Keratinocyte (primary cell): ENCODE data around the gene TWIST2. TPM values are rescaled to one million over a fixed set of nuclear protein-coding genes. Genes with fewer than 3 reads are reported as not detected.

Experiments used
- DNase-seq: peaks from one replicate; pipeline ENCODE4 v3.0.0-alpha.2; 2011; ENCODE audit warnings: low read depth, missing footprints, low spot score
- FAIRE-seq: peaks from 2 replicates; lab custom pipeline; 2011; peaks lifted over from hg19 to GRCh38; lab: Jason Lieb, UNC
- H2AFZ ChIP-seq: 2 replicates; pipeline ENCODE4 v1.6.0; 2012; ENCODE audit warnings: low read length, control low read depth, inconsistent platforms; ENCODE audit not compliant: control insufficient read depth
- H3K27ac ChIP-seq: 2 replicates; pipeline ENCODE4 v1.5.1; 2011; ENCODE audit warnings: low read length; ENCODE audit not compliant: control insufficient read depth, insufficient read depth
- H3K27me3 ChIP-seq: 3 replicates; pipeline ENCODE4 v1.6.0; 2011; ENCODE audit warnings: low read length; ENCODE audit not compliant: control insufficient read depth, insufficient read depth; ENCODE audit errors: extremely low read depth
- H3K36me3 ChIP-seq, 2 experiments: 2 replicates in 1 of 2; 3 replicates in 1 of 2; pipeline ENCODE4 v1.5.1; 2011; ENCODE audit warnings: low read length in 2 of 2, mild to moderate bottlenecking in 1 of 2; ENCODE audit not compliant: control insufficient read depth in 2 of 2, insufficient read depth in 2 of 2; ENCODE audit errors: extremely low read depth in 1 of 2
- H3K4me1 ChIP-seq: 3 replicates; pipeline ENCODE4 v1.5.1; 2011; ENCODE audit warnings: low read length; ENCODE audit not compliant: control insufficient read depth, insufficient read depth; ENCODE audit errors: extremely low read depth
- H3K4me2 ChIP-seq: 3 replicates; pipeline ENCODE4 v1.6.0; 2011; ENCODE audit warnings: low read depth, low read length; ENCODE audit not compliant: control insufficient read depth, insufficient read depth; ENCODE audit errors: extremely low read depth
- H3K4me3 ChIP-seq, 3 experiments: fragments of 200-600 bp in 1 of 3; sonication (generic) in 1 of 3; 2 replicates in 2 of 3; 3 replicates in 1 of 3; pipeline ENCODE4 v1.5.1; 2011 to 2016; ENCODE audit warnings: low read length in 3 of 3, mild to moderate bottlenecking in 3 of 3, control low read depth in 2 of 3, inconsistent platforms in 1 of 3, low read depth in 1 of 3, mixed read lengths in 1 of 3, mixed run types in 1 of 3, moderate library complexity in 1 of 3; ENCODE audit not compliant: control insufficient read depth in 2 of 3, insufficient read depth in 2 of 3; ENCODE audit errors: extremely low read depth in 1 of 3
- H3K79me2 ChIP-seq: 2 replicates; pipeline ENCODE4 v1.6.0; 2012; ENCODE audit warnings: low read length; ENCODE audit not compliant: control insufficient read depth, insufficient read depth
- H3K9ac ChIP-seq: 3 replicates; pipeline ENCODE4 v1.6.0; 2011; ENCODE audit warnings: low read length; ENCODE audit not compliant: control insufficient read depth, insufficient read depth; ENCODE audit errors: extremely low read depth
- H3K9me1 ChIP-seq: 3 replicates; pipeline ENCODE4 v1.6.0; 2011; ENCODE audit warnings: low read length; ENCODE audit not compliant: control insufficient read depth, insufficient read depth; ENCODE audit errors: extremely low read depth
- H3K9me3 ChIP-seq: 2 replicates; pipeline ENCODE4 v1.5.1; 2012; ENCODE audit warnings: low read depth, low read length; ENCODE audit not compliant: control insufficient read depth
- H4K20me1 ChIP-seq: 3 replicates; pipeline ENCODE4 v1.6.0; 2011; ENCODE audit warnings: low read length; ENCODE audit not compliant: control insufficient read depth, insufficient read depth; ENCODE audit errors: extremely low read depth
- CTCF ChIP-seq, 3 experiments: IDR thresholded peaks in 1 of 3; conservative IDR thresholded peaks in 1 of 3; optimal IDR thresholded peaks in 1 of 3; 2 replicates in 2 of 3; 3 replicates in 1 of 3; pipeline versions ENCODE3 to v1.5.1; 2011; ENCODE audit warnings: low read length in 3 of 3, mild to moderate bottlenecking in 3 of 3, moderate library complexity in 2 of 3, control low read depth in 1 of 3, inconsistent platforms in 1 of 3; ENCODE audit not compliant: insufficient read depth in 2 of 3; ENCODE audit errors: extremely low read depth in 1 of 3
- EZH2 ChIP-seq: IDR thresholded peaks from one replicate; pipeline ENCODE4 v1.6.1; 2012; ENCODE audit warnings: inconsistent platforms, mild to moderate bottlenecking, low read length, moderate library complexity
- dilution Hi-C: fragments of 300-500 bp; cut with MboI; formaldehyde crosslinking; loops from one replicate; pipeline ENCODE4 v1.7.0; 2020; ENCODE audit warnings: low sequenced_read_pairs; ENCODE audit not compliant: extremely low pct_ligation_motif_present
- polyA plus RNA-seq, 5 experiments: library from polyadenylated mRNA; depleted of rRNA in 3 of 5; stranded (reverse) in 3 of 5; stranded (forward) in 1 of 5; unstranded in 1 of 5; fragments of >200 nt; gene quantifications; 1 replicate in 1 of 5; 2 replicates in 3 of 5; 3 replicates in 1 of 5; pipeline versions ENCODE4 v1.2.1 to v1.2.3, GENCODE V29; 2011 to 2012; ENCODE audit warnings: missing spikeins in 2 of 5, low read depth in 1 of 5, low replicate concordance in 1 of 5

TWIST2 gene
- polyA plus RNA-seq, 1 donor (not counting 4 experiments of a cell fraction or from before 2014, with no cell fraction given) = 5.5 TPM

DNA sequence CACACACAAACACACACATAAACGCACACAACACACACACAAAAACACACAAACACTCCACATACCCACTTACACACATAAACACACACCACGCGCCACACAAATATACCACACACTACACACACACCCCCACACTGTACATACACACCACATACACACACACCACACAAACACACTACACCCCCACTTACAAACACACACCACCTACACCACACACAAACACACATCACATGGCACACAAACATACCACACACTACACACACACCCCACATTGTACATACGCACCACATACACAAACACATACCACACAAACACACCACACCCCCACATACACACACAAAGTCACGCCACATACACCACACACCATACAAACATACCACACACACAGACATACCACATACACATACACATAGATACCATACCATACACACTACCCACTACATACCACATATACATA, 59.9 kb downstream of the TWIST2 start:
- no peak overlapping the region for H3K4me2 ChIP-seq
- H3K9ac ChIP-seq = no peak overlapping the region
- no peaks in the 10 kb centered on the region for H3K9me3 ChIP-seq
- H3K4me3 ChIP-seq = no peak overlapping the region
- no peak overlapping the region for H2AFZ ChIP-seq
- H3K27me3 ChIP-seq = peaks cover 3% of the 10 kb centered on the region
- DNase-seq (no peak), FAIRE-seq (no peak)
- no peaks in the 10 kb centered on the region for H3K36me3 ChIP-seq
- H3K9me1 ChIP-seq = no peaks in the 10 kb centered on the region
- H3K4me1 ChIP-seq = no peaks in the 10 kb centered on the region
- dilution Hi-C loops = no loop called here
- no peak overlapping the region for H3K27ac ChIP-seq
- no peaks in the 10 kb centered on the region for H4K20me1 ChIP-seq
- TF ChIP-seq CTCF (optimal IDR thresholded peaks at IDR 0.05 in 1 of 3, IDR thresholded peaks at IDR 0.05 in 1 of 3, conservative IDR thresholded peaks at IDR 0.05 in 1 of 3; ENCODE audit: extremely low read depth in 1 of 3, insufficient read depth in 2 of 3, low read length in 3 of 3) (no peak), EZH2 (no peak)
- H3K79me2 ChIP-seq = no peaks in the 10 kb centered on the region

DNA sequence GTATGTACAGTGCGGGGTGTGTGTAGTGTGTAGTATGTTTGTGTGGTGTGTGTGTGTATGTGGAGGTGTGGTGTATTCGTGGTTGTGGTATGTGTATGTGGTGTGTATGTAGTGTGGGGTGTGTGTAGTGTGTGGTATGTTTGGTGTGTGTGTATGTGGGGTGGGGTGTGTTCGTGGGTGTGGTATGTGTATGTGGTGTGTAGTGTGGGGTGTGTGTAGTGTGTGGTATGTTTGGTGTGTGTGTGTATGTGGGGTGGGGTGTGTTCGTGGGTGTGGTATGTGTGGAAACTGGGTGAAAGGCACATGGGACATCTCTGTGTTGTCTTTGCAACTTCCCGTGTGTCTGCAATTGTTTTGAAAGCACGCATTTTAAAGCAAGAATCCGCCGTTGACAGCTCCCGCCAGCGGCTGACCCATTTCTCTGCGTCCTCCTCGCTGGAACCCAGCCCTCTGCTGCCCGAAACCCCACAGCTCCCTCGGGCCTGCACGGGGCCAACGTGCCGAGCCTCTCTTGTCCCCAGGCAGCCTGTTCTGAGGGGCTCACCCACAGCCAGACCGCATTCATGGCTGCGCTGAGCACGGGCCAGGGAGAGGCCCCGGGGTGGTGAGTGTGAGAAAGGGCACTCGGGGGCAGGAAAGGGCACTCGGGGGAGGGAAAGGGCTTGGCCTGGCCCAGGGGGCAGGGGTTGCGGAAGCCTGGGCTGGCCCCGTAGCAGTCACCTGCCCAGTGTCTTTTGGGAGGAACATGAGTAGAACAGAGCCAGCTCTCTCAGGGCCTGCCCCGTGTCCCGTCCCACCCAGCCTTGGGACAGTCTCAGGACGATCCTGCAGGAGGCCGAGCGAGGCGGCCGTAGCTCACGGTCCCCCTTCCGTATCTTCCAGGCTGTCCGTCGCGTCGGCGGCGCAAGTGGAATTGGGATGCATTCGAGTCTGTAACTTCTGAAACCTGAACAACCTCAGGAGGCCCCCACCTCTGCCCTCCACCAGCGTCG, 61.4 kb downstream of the TWIST2 start:
- no peaks in the 10 kb centered on the region for H3K9me1 ChIP-seq
- dilution Hi-C loops = no loop called here
- H3K36me3 ChIP-seq = no peaks in the 10 kb centered on the region
- H3K4me1 ChIP-seq = peaks cover 2% of the 10 kb centered on the region
- FAIRE-seq (no peak), DNase-seq (peak; percentile 57)
- H3K4me3 ChIP-seq = no peak overlapping the region
- no peak overlapping the region for H3K27ac ChIP-seq
- H3K9me3 ChIP-seq = no peaks in the 10 kb centered on the region
- no peak overlapping the region for H3K4me2 ChIP-seq
- no peak overlapping the region for H2AFZ ChIP-seq
- TF ChIP-seq EZH2 (no peak), CTCF (optimal IDR thresholded peaks at IDR 0.05 in 1 of 3, IDR thresholded peaks at IDR 0.05 in 1 of 3, conservative IDR thresholded peaks at IDR 0.05 in 1 of 3; ENCODE audit: extremely low read depth in 1 of 3, insufficient read depth in 2 of 3, low read length in 3 of 3) (no peak)
- H3K9ac ChIP-seq = no peak overlapping the region
- no peaks in the 10 kb centered on the region for H3K79me2 ChIP-seq
- peaks cover 3% of the 10 kb centered on the region for H3K27me3 ChIP-seq
- H4K20me1 ChIP-seq = no peaks in the 10 kb centered on the region
